HG03521 (cell line): ENCODE data around the gene BRD3OS.

Source experiments
- ATAC-seq: cut with Tn5 transposase; IDR thresholded peaks from one replicate; pipeline ENCODE4 v1.9.1; 2021; ENCODE audit warnings: mild to moderate bottlenecking, moderate library complexity; ENCODE audit not compliant: unreplicated experiment

The BRD3OS gene

GRCh38 chr9:134003237-134003636 lies 22.0 kb upstream of the BRD3OS start:
- no peak for ATAC-seq

GRCh38 chr9:134004131-134004873 lies 21.0 kb upstream of the BRD3OS start:
- no peak for ATAC-seq

- ATAC-seq: no peak
Measured at GRCh38 chr9:134004881-134005280, 20.4 kb upstream of the BRD3OS start.

GRCh38 chr9:134005381-134005780 lies 19.9 kb upstream of the BRD3OS start:
- no peak for ATAC-seq

GRCh38 chr9:134007150-134007549 lies 18.1 kb upstream of the BRD3OS start:
- no peak for ATAC-seq

GRCh38 chr9:134007571-134007970 lies 17.7 kb upstream of the BRD3OS start:
- no peak for ATAC-seq

- no peak for ATAC-seq
Measured at GRCh38 chr9:134010310-134011173, 14.7 kb upstream of the BRD3OS start.

GRCh38 chr9:134011401-134011800 lies 13.9 kb upstream of the BRD3OS start:
- ATAC-seq: no peak

- no peak for ATAC-seq
Measured at GRCh38 chr9:134014946-134015345, 10.3 kb upstream of the BRD3OS start.

- no peak for ATAC-seq
Measured at GRCh38 chr9:134024214-134024792, 978 bp upstream of the BRD3OS start.

- ATAC-seq: peak; percentile 19
Measured at GRCh38 chr9:134025606-134026541, 593 bp downstream of the BRD3OS start.

GRCh38 chr9:134026581-134026980 lies 1.3 kb downstream of the BRD3OS start:
- no peak for ATAC-seq

- no peak for ATAC-seq
Measured at GRCh38 chr9:134026981-134027380, 1.7 kb downstream of the BRD3OS start.

GRCh38 chr9:134027561-134027960 lies 2.3 kb downstream of the BRD3OS start:
- ATAC-seq: no peak

GRCh38 chr9:134028076-134028475 lies 2.8 kb downstream of the BRD3OS start:
- no peak for ATAC-seq

GRCh38 chr9:134028575-134029247 lies 3.4 kb downstream of the BRD3OS start:
- ATAC-seq: no peak

- ATAC-seq: no peak
Measured at GRCh38 chr9:134029248-134030226, 4.3 kb downstream of the BRD3OS start.

GRCh38 chr9:134030821-134031470 lies 5.7 kb downstream of the BRD3OS start:
- no peak for ATAC-seq
